Tibial artery (tissue), 4 donors: ENCODE results near the gene H3-3A.

Experiments used
- DNase-seq, 2 donors: peaks; one replicate each; pipeline ENCODE4 v3.0.0-alpha.2; 2019
- H3K27ac ChIP-seq, 2 donors: fragments of 200-600 bp; sonication (generic) in 1 of 2; 1 replicate in 1 of 2; 2 replicates in 1 of 2; pipeline ENCODE4 v1.5.1; 2018 to 2019; ENCODE audit warnings: mild to moderate bottlenecking in 1 of 2
- H3K27me3 ChIP-seq, 2 donors: fragments of 200-600 bp; sonication (generic) in 1 of 2; one replicate each; pipeline versions ENCODE4 v1.5.1 to v1.6.0; 2016 to 2019
- H3K36me3 ChIP-seq, 3 donors: fragments of 200-600 bp; sonication (generic) in 2 of 3; one replicate each; pipeline ENCODE4 v1.5.1; 2016 to 2019; ENCODE audit warnings: mild to moderate bottlenecking in 2 of 3
- H3K4me1 ChIP-seq, 4 donors: fragments of 200-600 bp; sonication (generic) in 2 of 4; 1 replicate in 3 of 4; 2 replicates in 1 of 4; pipeline ENCODE4 v1.5.1; 2016 to 2019
- H3K4me3 ChIP-seq, 2 donors: fragments of 200-600 bp; sonication (generic) in 1 of 2; 1 replicate in 1 of 2; 2 replicates in 1 of 2; pipeline ENCODE4 v1.5.1; 2018 to 2019; ENCODE audit warnings: mild to moderate bottlenecking in 2 of 2
- H3K9me3 ChIP-seq, 3 donors: fragments of 200-600 bp; sonication (generic) in 1 of 3; one replicate each; pipeline ENCODE4 v1.5.1; 2016 to 2019
- intact Hi-C: fragments of 100-400 bp; cut with DNase I; formaldehyde crosslinking; loops from one replicate; pipeline ENCODE4 v1.15.0; 2023; ENCODE audit warnings: low total_unique reads
- TF ChIP-seq, protein P1 (sequence below), 2 experiments: fragments of 200-600 bp in 1 of 2; fragments of 450-650 bp in 1 of 2; IDR thresholded peaks; one replicate each; pipeline ENCODE4 v1.5.1; 2017 to 2019; ENCODE audit warnings: antibody characterized with exemption in 2 of 2, mild to moderate bottlenecking in 1 of 2, moderate library complexity in 1 of 2

The H3-3A gene

DNA sequence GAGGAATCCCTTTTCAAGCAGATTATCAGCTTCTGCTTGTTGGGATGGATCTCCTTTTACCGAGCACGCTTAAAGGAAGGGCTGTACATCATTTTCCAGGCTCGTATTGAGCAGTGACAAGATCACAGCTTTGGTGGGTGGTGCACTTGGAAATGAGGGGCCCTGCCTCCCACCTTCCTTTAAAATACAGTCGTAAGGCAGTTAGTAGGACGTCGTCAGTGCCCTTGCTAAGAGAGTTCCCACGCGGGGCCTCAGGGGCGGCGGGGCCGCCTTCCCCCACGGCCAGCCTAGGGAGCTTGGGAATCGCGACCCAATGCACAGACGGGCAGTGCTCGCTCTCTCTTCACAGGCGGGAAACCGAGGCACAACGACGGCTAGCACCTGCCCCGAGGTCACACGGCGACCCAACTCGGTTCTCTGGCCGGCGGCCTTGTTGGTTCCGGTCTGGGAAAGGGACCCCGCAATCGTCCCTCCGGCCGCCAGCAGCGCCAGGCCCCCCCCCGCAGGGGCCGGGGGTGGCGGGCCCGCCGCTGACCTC, 58.6 kb downstream of the H3-3A start:
- H3K27me3 ChIP-seq, result no peaks in the 10 kb centered on the region
- H3K36me3 ChIP-seq, result no peaks in the 10 kb centered on the region
- H3K27ac ChIP-seq, result peak overlapping the region in 1 of 2 donors; percentile 52
- H3K4me3 ChIP-seq, result peak overlapping the region; percentile 59 to 62
- H3K4me1 ChIP-seq, result peaks cover 0 to 25% (median 10%) of the 10 kb centered on the region in 4 donors
- TF ChIP-seq, protein P1, sequence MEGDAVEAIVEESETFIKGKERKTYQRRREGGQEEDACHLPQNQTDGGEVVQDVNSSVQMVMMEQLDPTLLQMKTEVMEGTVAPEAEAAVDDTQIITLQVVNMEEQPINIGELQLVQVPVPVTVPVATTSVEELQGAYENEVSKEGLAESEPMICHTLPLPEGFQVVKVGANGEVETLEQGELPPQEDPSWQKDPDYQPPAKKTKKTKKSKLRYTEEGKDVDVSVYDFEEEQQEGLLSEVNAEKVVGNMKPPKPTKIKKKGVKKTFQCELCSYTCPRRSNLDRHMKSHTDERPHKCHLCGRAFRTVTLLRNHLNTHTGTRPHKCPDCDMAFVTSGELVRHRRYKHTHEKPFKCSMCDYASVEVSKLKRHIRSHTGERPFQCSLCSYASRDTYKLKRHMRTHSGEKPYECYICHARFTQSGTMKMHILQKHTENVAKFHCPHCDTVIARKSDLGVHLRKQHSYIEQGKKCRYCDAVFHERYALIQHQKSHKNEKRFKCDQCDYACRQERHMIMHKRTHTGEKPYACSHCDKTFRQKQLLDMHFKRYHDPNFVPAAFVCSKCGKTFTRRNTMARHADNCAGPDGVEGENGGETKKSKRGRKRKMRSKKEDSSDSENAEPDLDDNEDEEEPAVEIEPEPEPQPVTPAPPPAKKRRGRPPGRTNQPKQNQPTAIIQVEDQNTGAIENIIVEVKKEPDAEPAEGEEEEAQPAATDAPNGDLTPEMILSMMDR (IDR thresholded peaks at IDR 0.05), result no peak
- intact Hi-C loops, result loop anchor here (2.0 to 5.0 kb wide), 2 partner anchors 39 to 56 kb away; no protein-coding TSS in a partner anchor
- H3K9me3 ChIP-seq, result no peaks in the 10 kb centered on the region
- no peak for DNase-seq
